Activated T-cell treated with anti-CD3 and anti-CD28 coated beads, Interleukin-2, amount 50 U/mL, for 4 hours (primary cell): ENCODE measurements around the gene KIF16B. TPM values are rescaled to one million over a fixed set of nuclear protein-coding genes. Genes with fewer than 3 reads are reported as not detected.
"Not testable (repeated sequence)": the region's sequence is repeated elsewhere in the genome, so short reads cannot be mapped to it uniquely, and the experiment has no call there.

ENCODE experiments used
- ATAC-seq, 2 donors: fragments of 200-7000 bp; cut with Tn5 transposase; one replicate each; pipeline ENCODE4 v1.10.0; 2021
- DNase-seq: peaks from one replicate; pipeline ENCODE4 v3.0.0-alpha.2; 2020
- H3K27me3 Mint-ChIP-seq: one replicate; pipeline ENCODE4 v1.8.0; 2021; ENCODE audit warnings: low read depth, mixed read lengths
- H3K36me3 Mint-ChIP-seq: one replicate; pipeline ENCODE4 v1.8.0; 2022; ENCODE audit warnings: mixed read lengths; ENCODE audit not compliant: insufficient read depth
- H3K4me1 Mint-ChIP-seq: one replicate; pipeline ENCODE4 v1.8.0; 2021; ENCODE audit warnings: low read depth, mixed read lengths
- H3K4me3 Mint-ChIP-seq: one replicate; pipeline ENCODE4 v1.8.0; 2021; ENCODE audit warnings: mild to moderate bottlenecking, moderate library complexity, mixed read lengths
- H3K9me3 Mint-ChIP-seq: one replicate; pipeline ENCODE4 v1.8.0; 2021; ENCODE audit warnings: mixed read lengths
- total RNA-seq, 3 donors: library from RNA; stranded (reverse); gene quantifications; one replicate each; pipeline ENCODE4 v1.2.1, GENCODE V29; 2021

Gene KIF16B
- total RNA-seq, 3 donors from 2014 or later = 3.7 to 6.4 (median 4.8) TPM

GRCh38 chr20:16606468-16607070 is 33.3 kb upstream of the KIF16B start:
- H3K4me3 Mint-ChIP-seq = no peak overlapping the region
- no peak for ATAC-seq
- no peaks in the 10 kb centered on the region for H3K9me3 Mint-ChIP-seq
- H3K36me3 Mint-ChIP-seq = no peaks in the 10 kb centered on the region
- DNase-seq = no peak
- no peaks in the 10 kb centered on the region for H3K4me1 Mint-ChIP-seq
- peaks cover 5% of the 10 kb centered on the region for H3K27me3 Mint-ChIP-seq

GRCh38 chr20:16601047-16601446 is 27.8 kb upstream of the KIF16B start:
- Mint-ChIP-seq H3K27me3 (peaks cover 4% of the 10 kb centered on the region), H3K9me3 (no peaks in the 10 kb centered on the region), H3K4me3 (no peak overlapping the region), H3K36me3 (no peaks in the 10 kb centered on the region), H3K4me1 (no peaks in the 10 kb centered on the region)
- no peak for DNase-seq
- no peak for ATAC-seq

GRCh38 chr20:16599257-16599656 is 26.0 kb upstream of the KIF16B start:
- no peak for DNase-seq
- no peaks in the 10 kb centered on the region for H3K36me3 Mint-ChIP-seq
- ATAC-seq = peak; percentile 70 to 82
- H3K9me3 Mint-ChIP-seq = no peaks in the 10 kb centered on the region
- H3K4me3 Mint-ChIP-seq = no peak overlapping the region
- H3K27me3 Mint-ChIP-seq = peaks cover 4% of the 10 kb centered on the region
- H3K4me1 Mint-ChIP-seq = no peaks in the 10 kb centered on the region

DNA sequence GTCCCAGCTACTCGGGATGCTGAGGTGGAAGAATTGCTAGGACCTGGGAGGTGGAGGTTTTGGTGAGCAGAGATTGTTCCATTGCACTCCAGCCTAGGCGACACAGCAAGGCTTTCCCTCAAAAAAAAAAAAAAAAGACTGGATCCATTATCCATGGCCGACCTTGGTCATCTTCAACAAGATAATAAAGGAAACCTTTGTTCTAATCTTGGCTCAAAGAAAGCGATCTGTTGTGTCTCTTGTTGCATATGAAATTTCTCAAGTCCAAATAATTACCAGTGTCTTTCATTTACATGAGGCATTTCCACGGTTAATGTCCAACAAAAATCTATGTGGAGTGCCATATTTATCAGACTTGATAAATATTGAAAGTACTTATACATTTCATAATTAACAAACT is 23.7 kb upstream of the KIF16B start:
- H3K36me3 Mint-ChIP-seq = no peaks in the 10 kb centered on the region
- no peaks in the 10 kb centered on the region for H3K4me1 Mint-ChIP-seq
- no peaks in the 10 kb centered on the region for H3K9me3 Mint-ChIP-seq
- no peak for ATAC-seq
- no peak overlapping the region for H3K4me3 Mint-ChIP-seq
- peaks cover 7% of the 10 kb centered on the region for H3K27me3 Mint-ChIP-seq
- no peak for DNase-seq

DNA sequence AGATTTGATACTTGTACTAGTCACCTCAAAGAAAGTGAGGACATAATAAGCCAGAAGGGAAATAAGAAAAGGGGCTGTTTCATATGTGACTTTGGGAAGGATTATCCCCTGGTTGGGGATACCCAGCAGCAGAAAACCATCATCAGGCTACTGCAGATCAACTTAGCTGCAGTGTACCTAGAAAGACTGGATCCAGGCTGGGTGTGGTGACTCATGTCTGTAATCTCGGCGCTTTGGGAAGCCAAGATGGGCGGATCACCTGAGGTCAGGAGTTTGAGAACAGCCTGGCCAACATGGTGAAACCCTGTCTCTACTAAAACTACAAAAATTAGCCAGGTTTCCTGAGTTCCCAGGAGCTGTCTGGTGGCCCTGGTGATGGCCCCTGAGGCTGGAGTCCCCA is 23.2 kb upstream of the KIF16B start:
- H3K4me3 Mint-ChIP-seq, H3K9me3 Mint-ChIP-seq, ATAC-seq, H3K36me3 Mint-ChIP-seq, H3K4me1 Mint-ChIP-seq, DNase-seq: not testable (repeated sequence)
- H3K27me3 Mint-ChIP-seq = peaks cover 12% of the 10 kb centered on the region

GRCh38 chr20:16595376-16595775 is 22.1 kb upstream of the KIF16B start:
- H3K4me1 Mint-ChIP-seq = no peaks in the 10 kb centered on the region
- H3K27me3 Mint-ChIP-seq = peaks cover 15% of the 10 kb centered on the region
- no peaks in the 10 kb centered on the region for H3K36me3 Mint-ChIP-seq
- no peak overlapping the region for H3K4me3 Mint-ChIP-seq
- no peak for ATAC-seq
- no peaks in the 10 kb centered on the region for H3K9me3 Mint-ChIP-seq
- DNase-seq = no peak

GRCh38 chr20:16590041-16590633 is 16.9 kb upstream of the KIF16B start:
- H3K4me1 Mint-ChIP-seq = no peaks in the 10 kb centered on the region
- peaks cover 28% of the 10 kb centered on the region for H3K27me3 Mint-ChIP-seq
- H3K4me3 Mint-ChIP-seq = no peak overlapping the region
- DNase-seq (no peak), ATAC-seq (no peak)
- no peaks in the 10 kb centered on the region for H3K9me3 Mint-ChIP-seq
- peaks cover 2% of the 10 kb centered on the region for H3K36me3 Mint-ChIP-seq

- ATAC-seq = no peak
- no peak for DNase-seq
- Mint-ChIP-seq H3K27me3 (peaks cover 28% of the 10 kb centered on the region), H3K36me3 (peaks cover 2% of the 10 kb centered on the region), H3K9me3 (no peaks in the 10 kb centered on the region), H3K4me3 (no peak overlapping the region), H3K4me1 (no peaks in the 10 kb centered on the region)
These were observed 16.4 kb upstream of the KIF16B start for GRCh38 chr20:16589623-16590022.

- no peaks in the 10 kb centered on the region for H3K9me3 Mint-ChIP-seq
- no peak overlapping the region for H3K4me3 Mint-ChIP-seq
- peaks cover 32% of the 10 kb centered on the region for H3K27me3 Mint-ChIP-seq
- DNase-seq = no peak
- H3K4me1 Mint-ChIP-seq = no peaks in the 10 kb centered on the region
- no peak for ATAC-seq
- peaks cover 2% of the 10 kb centered on the region for H3K36me3 Mint-ChIP-seq
These were observed 15.0 kb upstream of the KIF16B start for GRCh38 chr20:16588241-16588640.

DNA sequence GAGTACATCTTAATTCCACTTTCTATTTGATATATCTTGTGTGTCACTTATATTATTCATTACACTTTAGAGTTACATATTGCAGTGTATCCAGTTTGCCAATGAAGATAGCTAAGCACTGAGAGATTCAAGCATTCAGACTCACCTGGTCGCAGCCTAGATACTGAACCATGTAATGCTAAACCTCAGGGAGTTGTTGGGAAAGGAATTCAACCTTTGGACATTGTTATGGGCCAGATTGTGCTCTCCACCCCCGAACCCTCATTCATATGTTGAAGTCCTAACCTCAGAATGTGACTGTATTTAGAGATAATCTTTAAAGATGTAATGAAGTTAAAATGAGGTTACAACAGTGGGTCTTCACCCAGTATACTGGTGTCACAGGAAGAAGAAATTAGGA is 13.8 kb upstream of the KIF16B start:
- no peak for ATAC-seq
- no peak for DNase-seq
- Mint-ChIP-seq H3K36me3 (peaks cover 2% of the 10 kb centered on the region), H3K4me3 (no peak overlapping the region), H3K27me3 (peaks cover 29% of the 10 kb centered on the region), H3K9me3 (no peaks in the 10 kb centered on the region), H3K4me1 (no peaks in the 10 kb centered on the region)

- ATAC-seq = no peak
- no peak for DNase-seq
- H3K4me3 Mint-ChIP-seq = no peak overlapping the region
These were observed 10.2 kb upstream of the KIF16B start for GRCh38 chr20:16583474-16583873.

GRCh38 chr20:16581241-16581640 is 8.0 kb upstream of the KIF16B start:
- H3K4me1 Mint-ChIP-seq = no peaks in the 10 kb centered on the region
- H3K9me3 Mint-ChIP-seq = no peaks in the 10 kb centered on the region
- peaks cover 11% of the 10 kb centered on the region for H3K27me3 Mint-ChIP-seq
- DNase-seq (no peak), ATAC-seq (no peak)
- H3K36me3 Mint-ChIP-seq = no peaks in the 10 kb centered on the region
- H3K4me3 Mint-ChIP-seq = no peak overlapping the region

More at GRCh38 chr20:16583474-16583873, 10.2 kb upstream of the KIF16B start:
- Mint-ChIP-seq H3K27me3 (peaks cover 25% of the 10 kb centered on the region), H3K4me1 (no peaks in the 10 kb centered on the region), H3K9me3 (no peaks in the 10 kb centered on the region), H3K36me3 (peaks cover 2% of the 10 kb centered on the region)

DNA sequence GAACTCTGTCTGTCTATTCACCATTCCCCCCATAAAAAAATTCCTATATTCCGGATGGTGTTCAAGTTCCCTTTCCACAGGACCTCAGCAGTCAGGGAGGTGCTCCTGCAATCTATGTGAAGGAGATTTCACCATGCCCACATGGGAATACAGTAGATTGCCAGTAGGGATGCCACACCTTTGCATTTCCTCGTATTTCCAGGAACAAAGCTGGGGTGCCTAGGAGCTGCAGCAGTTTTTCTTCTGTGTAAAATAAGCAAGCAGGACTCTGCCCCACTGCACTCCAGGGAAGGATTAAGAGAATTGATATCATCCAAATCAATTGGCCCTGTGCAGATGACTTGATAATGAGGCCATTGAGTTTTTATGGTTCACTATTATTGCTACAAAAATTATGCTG is 7.4 kb upstream of the KIF16B start:
- H3K9me3 Mint-ChIP-seq = no peaks in the 10 kb centered on the region
- H3K4me1 Mint-ChIP-seq = peaks cover 2% of the 10 kb centered on the region
- DNase-seq (no peak), ATAC-seq (no peak)
- no peak overlapping the region for H3K4me3 Mint-ChIP-seq
- no peaks in the 10 kb centered on the region for H3K36me3 Mint-ChIP-seq
- peaks cover 11% of the 10 kb centered on the region for H3K27me3 Mint-ChIP-seq

DNA sequence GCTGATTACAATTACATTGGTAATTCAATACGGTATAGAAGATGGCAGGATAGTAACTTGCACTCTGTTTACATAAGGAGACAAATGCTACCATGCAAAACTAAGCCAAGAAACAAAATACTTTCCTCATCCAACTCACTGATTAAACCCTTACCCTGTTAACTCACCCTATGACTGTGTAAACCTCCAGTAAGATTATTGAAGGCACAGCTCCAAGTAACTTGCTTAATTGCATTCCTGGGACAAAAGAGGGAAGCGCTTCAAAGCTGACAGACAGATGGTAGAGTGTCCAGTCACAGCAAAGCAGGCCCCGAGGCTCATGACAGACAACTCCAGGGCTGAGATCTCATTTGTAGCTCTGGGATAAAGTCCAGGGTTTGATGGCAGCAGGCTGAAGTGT is 6.9 kb upstream of the KIF16B start:
- Mint-ChIP-seq H3K9me3 (no peaks in the 10 kb centered on the region), H3K36me3 (no peaks in the 10 kb centered on the region), H3K4me3 (no peak overlapping the region), H3K27me3 (peaks cover 11% of the 10 kb centered on the region), H3K4me1 (peaks cover 7% of the 10 kb centered on the region)
- DNase-seq = no peak
- no peak for ATAC-seq

- no peaks in the 10 kb centered on the region for H3K36me3 Mint-ChIP-seq
- H3K4me3 Mint-ChIP-seq = no peak overlapping the region
These were observed 3.0 kb upstream of the KIF16B start for GRCh38 chr20:16576219-16576618.

More at GRCh38 chr20:16576219-16576618, 3.0 kb upstream of the KIF16B start:
- ATAC-seq (no peak), DNase-seq (no peak)
- peaks cover 14% of the 10 kb centered on the region for H3K27me3 Mint-ChIP-seq
- H3K9me3 Mint-ChIP-seq = no peaks in the 10 kb centered on the region
- H3K4me1 Mint-ChIP-seq = peaks cover 31% of the 10 kb centered on the region
